ENCODE data around the gene WIPF3.

- TF ChIP-seq EZH2 (IDR thresholded peaks at IDR 0.05; ENCODE audit: low read depth), result no peak
- TF ChIP-seq CTCF (conservative IDR thresholded peaks at IDR 0.05), result no peak
These were observed 147.5 kb downstream of the WIPF3 start for GRCh38 chr7:29953726-29954347.
